Neural crest cell (in vitro differentiated cells): ENCODE results near the gene RALGAPA2. TPM values are rescaled to one million over a fixed set of nuclear protein-coding genes. Genes with fewer than 3 reads are reported as not detected.

ENCODE experiments used
- DNase-seq: peaks from one replicate; pipeline ENCODE4 v3.0.0; 2021; ENCODE audit warnings: low read depth, mixed read lengths, low spot score
- H3K27ac Mint-ChIP-seq: one replicate; pipeline ENCODE4 v1.8.0; 2021; ENCODE audit warnings: mild to moderate bottlenecking, mixed read lengths; ENCODE audit not compliant: unreplicated experiment
- H3K27me3 Mint-ChIP-seq: 2 replicates; pipeline ENCODE4 v1.8.0; 2021; ENCODE audit warnings: low read depth, mild to moderate bottlenecking, mixed read lengths
- H3K36me3 Mint-ChIP-seq: 2 replicates; pipeline ENCODE4 v1.8.0; 2021; ENCODE audit warnings: low read depth, mild to moderate bottlenecking, mixed read lengths
- H3K4me1 Mint-ChIP-seq: 2 replicates; pipeline ENCODE4 v1.8.0; 2021; ENCODE audit warnings: mixed read lengths
- H3K4me3 Mint-ChIP-seq: one replicate; pipeline ENCODE4 v1.8.0; 2021; ENCODE audit warnings: mild to moderate bottlenecking, mixed read lengths
- H3K9me3 Mint-ChIP-seq: 2 replicates; pipeline ENCODE4 v1.8.0; 2021; ENCODE audit warnings: mixed read lengths
- CTCF ChIP-seq: fragments of 200-600 bp; sonication (generic); conservative IDR thresholded peaks from 2 replicates; pipeline ENCODE4 v1.5.0; 2021; ENCODE audit warnings: antibody characterized with exemption, mild to moderate bottlenecking
- total RNA-seq: library from RNA; stranded (reverse); gene quantifications from 2 replicates; pipeline ENCODE4 v1.2.1, GENCODE V29; 2021

RALGAPA2 gene
- total RNA-seq, 1 donor from 2014 or later = 29.3 TPM

- no peak for TF ChIP-seq CTCF
- no peak overlapping the region for H3K27ac Mint-ChIP-seq
- no peaks in the 10 kb centered on the region for H3K4me1 Mint-ChIP-seq
- H3K9me3 Mint-ChIP-seq = peaks cover 6% of the 10 kb centered on the region
- peaks cover 48% of the 10 kb centered on the region for H3K36me3 Mint-ChIP-seq
- no peaks in the 10 kb centered on the region for H3K27me3 Mint-ChIP-seq
- no peak for DNase-seq
- H3K4me3 Mint-ChIP-seq = no peak overlapping the region
Observed at GRCh38 chr20:20518263-20518662, 194.2 kb downstream of the RALGAPA2 start.

DNA sequence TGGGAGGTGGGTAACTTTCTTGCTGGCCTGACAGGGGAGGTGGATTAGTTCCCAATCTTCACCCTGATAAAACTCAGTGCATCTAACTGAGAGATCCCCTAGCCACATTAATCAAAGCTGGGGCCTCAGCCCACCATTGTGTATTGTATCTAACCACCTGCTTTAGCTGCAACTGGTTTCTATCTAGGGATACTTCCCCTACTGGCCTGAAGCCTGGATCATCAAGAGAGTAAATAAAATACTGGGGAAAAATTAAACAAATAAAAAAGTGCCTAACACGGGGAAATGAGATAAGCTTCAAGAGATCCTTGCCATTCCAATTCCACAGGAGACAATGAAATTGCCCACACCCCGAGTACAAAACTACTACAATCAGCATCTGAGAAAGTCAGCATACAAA, 195.1 kb downstream of the RALGAPA2 start:
- H3K27ac Mint-ChIP-seq = no peak overlapping the region
- DNase-seq = no peak
- H3K4me1 Mint-ChIP-seq = no peaks in the 10 kb centered on the region
- peaks cover 58% of the 10 kb centered on the region for H3K36me3 Mint-ChIP-seq
- H3K27me3 Mint-ChIP-seq = no peaks in the 10 kb centered on the region
- H3K9me3 Mint-ChIP-seq = peaks cover 6% of the 10 kb centered on the region
- no peak overlapping the region for H3K4me3 Mint-ChIP-seq
- no peak for TF ChIP-seq CTCF

DNA sequence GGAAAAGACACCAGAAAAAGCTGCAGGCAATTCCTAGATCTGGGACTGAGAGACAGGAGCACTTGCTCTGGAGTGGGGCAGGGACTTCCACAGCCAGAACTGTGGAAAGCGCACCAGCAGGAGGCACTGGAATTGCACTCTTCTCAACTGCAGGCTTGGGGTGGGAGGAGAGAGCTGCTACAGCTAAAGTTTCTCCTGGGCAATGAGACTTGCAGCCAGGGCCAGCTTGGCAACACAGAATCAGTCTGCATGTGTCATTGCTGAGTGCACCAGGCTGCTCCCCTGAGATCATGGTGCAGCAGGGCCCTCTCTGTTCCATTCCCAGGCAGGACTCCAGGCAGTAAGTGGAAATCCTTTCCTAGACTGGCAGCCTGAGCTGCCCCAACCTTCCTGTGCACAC, 198.7 kb downstream of the RALGAPA2 start:
- Mint-ChIP-seq H3K27ac (no peak overlapping the region), H3K9me3 (peaks cover 6% of the 10 kb centered on the region), H3K4me1 (no peaks in the 10 kb centered on the region), H3K36me3 (peaks cover 49% of the 10 kb centered on the region), H3K27me3 (no peaks in the 10 kb centered on the region), H3K4me3 (no peak overlapping the region)
- TF ChIP-seq CTCF = no peak
- DNase-seq = no peak

DNA sequence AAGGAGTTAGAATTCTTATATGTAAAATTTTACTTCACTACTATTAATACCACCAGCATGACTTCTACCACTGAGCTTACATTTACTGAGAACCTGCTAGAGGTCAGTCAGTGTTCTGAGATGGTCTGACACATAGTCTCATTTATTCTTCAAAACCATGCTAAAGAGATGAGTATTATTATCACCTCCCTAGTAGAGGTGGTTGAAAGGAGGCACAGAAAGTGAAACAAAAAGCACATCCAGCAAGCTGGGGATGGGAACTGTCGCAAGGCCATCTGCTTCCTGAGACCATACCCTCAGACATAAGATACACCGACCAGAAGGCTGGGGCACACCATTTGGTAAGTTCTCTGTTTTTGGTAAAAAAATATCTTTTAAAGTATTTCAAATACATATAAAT, 206.9 kb downstream of the RALGAPA2 start:
- no peak for TF ChIP-seq CTCF
- peaks cover 24% of the 10 kb centered on the region for H3K36me3 Mint-ChIP-seq
- H3K27ac Mint-ChIP-seq = no peak overlapping the region
- no peak for DNase-seq
- H3K4me3 Mint-ChIP-seq = no peak overlapping the region
- no peaks in the 10 kb centered on the region for H3K9me3 Mint-ChIP-seq
- no peaks in the 10 kb centered on the region for H3K4me1 Mint-ChIP-seq
- H3K27me3 Mint-ChIP-seq = no peaks in the 10 kb centered on the region

DNA sequence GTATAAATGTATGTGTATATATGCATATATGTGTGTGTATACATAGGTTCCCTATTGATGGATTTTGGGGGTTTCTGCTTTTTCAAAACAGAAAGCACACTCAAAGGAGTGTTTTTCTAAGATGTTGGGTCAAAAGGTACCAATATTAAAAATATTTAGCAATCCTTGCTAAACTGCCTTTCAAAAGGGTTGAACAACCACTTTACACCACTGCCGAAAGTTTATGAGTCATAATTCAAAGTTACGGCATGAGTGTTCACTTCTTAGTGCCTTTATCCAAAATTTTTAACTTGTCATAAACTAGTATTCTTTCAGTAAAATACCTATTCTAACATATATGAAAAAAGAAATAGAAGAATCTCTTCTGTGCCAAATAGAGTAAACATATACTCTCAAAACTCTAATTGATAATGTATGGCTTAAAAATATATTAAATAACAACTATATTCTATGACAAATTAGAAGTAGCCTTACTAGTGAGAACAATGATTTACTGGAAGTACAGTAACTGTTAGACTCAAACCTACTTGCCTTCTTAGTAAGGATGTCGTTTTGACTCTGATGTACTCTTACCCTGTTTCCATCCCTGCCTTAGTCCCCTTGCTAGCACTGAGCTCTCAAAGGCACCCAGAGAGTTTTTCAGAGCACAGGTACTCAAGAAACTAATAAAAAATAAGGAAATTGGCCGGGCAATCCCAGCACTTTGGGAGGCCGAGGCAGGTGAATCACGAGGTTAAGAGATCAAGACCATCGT, 208.5 kb downstream of the RALGAPA2 start:
- Mint-ChIP-seq H3K27me3 (no peaks in the 10 kb centered on the region), H3K4me3 (no peak overlapping the region), H3K9me3 (no peaks in the 10 kb centered on the region), H3K4me1 (peaks cover 2% of the 10 kb centered on the region), H3K27ac (no peak overlapping the region), H3K36me3 (peaks cover 26% of the 10 kb centered on the region)
- no peak for TF ChIP-seq CTCF
- DNase-seq = no peak
